ENCODE data around the gene TTC9C.
"Not testable (repeated sequence)": the region's sequence is repeated elsewhere in the genome, so short reads cannot be mapped to it uniquely, and the experiment has no call there.

TTC9C gene

DNA sequence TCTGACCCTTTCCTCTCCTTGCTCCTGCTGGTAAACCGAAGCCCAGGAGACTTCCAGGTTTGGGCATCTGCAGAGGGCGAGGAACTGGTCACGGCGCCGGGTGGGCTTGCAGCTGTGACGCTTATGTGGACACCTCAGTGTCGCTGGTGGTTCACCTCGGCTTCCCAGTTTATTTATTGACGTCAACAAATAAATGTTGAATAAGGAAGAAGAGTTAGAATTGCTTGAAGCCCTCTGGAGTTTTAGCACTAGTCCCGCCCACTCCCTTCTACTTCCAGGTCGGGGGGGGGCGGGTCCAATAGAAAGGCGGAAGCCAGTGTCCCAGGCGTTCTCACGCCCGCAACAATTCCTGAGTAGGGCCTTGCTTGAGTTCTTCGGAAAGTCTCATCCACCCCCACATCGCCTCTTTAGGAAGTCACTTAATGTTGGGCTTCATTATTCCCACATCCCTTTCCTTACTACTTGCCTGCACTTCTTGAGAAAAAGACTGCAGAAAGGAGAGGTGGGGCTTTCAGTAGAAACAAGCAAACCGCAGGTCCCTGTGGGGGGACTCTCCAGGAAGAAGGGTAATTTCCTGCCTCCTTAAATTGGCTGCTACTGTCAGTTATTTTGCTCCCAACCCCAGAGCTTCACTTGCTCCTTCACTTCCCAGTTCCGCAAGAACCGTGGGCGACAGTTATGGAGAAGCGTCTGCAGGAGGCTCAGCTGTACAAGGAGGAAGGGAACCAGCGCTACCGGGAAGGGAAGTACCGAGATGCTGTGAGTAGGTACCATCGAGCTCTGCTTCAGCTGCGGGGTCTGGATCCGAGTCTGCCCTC is at the start of gene TTC9C:
Gene TTC9C, plus strand, starts transcription at position 316 of the 818 bp plus-strand sequence. Its CDS starts 363 bp downstream, at position 679.
- DNase-seq (ENCODE audit: low read depth in 2 of 2): peak; percentile 42 to 68

DNA sequence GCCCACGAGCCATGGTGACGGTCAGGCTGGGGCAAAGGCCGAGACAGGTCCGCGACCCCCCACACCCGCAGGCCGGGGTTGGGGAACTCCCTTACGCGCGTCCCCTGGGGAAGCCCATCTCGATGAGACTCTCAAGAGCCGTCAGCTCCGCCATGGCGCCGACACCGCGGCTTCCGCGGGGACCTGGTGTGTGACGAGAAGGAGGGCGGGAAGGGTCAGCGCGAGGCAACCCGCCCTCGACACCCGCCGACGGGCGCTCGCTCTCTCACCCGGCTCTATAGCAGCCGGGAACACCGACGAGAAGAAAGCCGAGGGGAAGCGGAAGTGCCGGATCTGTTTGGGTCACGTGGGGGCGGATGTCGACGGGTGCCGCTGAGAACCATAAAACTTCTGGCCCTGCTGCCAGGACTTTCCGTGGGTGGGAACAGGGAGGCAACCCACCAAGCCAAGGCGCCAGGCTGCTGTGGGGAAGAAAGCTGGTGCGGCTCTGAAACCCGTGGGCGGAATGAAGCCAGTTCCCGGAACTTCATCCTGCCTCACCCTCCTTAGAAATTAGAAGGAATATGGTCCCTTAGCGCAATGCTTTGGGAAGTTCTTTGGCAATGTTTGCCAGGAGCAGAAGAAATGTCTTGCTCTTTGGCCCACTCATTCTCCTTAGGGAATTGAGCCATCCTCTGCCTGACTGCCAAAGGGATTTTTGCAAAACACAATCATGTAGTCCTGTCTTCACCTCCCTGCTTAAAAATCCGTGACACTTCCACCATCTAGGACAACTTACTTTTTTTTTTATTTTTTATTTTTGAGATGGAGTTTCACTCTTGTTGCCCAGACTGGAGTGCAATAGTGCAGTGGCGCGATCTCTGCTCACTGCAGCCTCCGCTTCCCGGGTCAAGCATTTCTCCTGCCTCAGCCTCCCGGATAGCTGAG is 49.3 kb upstream of the TTC9C start, which contains the start of gene UBXN1:
Gene UBXN1, minus strand, starts transcription at position 304 of the 927 bp plus-strand sequence. Its CDS starts 150 bp downstream, at position 154.
- peak; percentile 75 to 84 for DNase-seq (ENCODE audit: low read depth in 2 of 2)

GRCh38 chr11:62680825-62681240 is 47.5 kb upstream of the TTC9C start:
- DNase-seq (ENCODE audit: low read depth in 2 of 2): peak in 1 of 2 experiments; percentile 56

GRCh38 chr11:62682518-62682917 is 45.8 kb upstream of the TTC9C start:
- DNase-seq (ENCODE audit: low read depth in 2 of 2): no peak

- no peak for DNase-seq (ENCODE audit: low read depth in 2 of 2)
Observed at GRCh38 chr11:62687508-62688396, 40.5 kb upstream of the TTC9C start.

GRCh38 chr11:62688491-62688890 is 39.8 kb upstream of the TTC9C start:
- DNase-seq (ENCODE audit: low read depth in 2 of 2): no peak

- DNase-seq (ENCODE audit: low read depth in 2 of 2): peak; percentile 97
Observed at GRCh38 chr11:62689421-62690183, 38.7 kb upstream of the TTC9C start, which contains the start of gene LRRN4CL. Gene LRRN4CL (minus strand): TSS chr11:62689530. CDS start chr11:62688508, 1,022 bp downstream.

- DNase-seq (ENCODE audit: low read depth in 2 of 2): not testable (repeated sequence)
Observed at GRCh38 chr11:62693624-62694023, 34.7 kb upstream of the TTC9C start.

- DNase-seq (ENCODE audit: low read depth in 2 of 2): no peak
Observed at GRCh38 chr11:62694455-62695167, 33.7 kb upstream of the TTC9C start.

DNA sequence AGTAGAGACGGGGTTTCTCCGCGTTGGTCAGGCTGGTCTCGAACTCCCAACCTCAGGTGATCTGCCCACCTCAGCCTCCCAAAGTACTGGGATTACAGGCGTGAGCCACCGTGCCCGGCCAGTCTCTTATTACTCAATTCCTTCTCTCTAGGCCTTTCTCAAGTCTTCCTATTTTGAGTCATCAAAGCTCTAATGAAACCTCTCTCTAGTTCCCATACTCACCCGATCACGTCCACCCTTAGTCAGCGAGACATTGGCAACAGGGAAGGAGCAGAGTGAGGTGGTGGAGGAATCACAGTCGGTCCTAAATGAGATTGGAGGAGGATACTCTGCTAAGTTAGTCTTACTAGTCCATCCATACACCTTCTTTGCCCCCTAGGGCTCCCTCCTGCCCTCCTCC is 26.0 kb upstream of the TTC9C start:
- no peak for DNase-seq (ENCODE audit: low read depth in 2 of 2)

DNA sequence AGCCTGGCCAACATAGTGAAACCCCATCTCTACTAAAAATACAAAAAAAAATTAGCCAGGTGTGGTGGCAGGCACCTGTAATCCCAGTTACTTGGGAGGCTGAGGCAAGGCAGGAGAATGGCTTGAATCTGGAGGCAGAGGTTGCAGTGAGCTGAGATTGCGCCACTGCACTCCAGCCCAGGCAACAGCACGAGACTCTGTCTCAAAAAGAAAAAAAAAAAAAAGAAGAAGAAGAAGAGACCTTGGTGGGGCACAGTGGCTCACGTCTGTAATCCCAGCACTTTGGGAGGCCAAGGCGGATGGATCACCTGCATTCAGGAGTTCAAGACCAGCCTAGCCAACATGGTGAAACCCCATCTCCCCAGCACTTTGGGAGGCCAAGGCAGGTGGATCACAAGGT is 24.4 kb upstream of the TTC9C start:
- DNase-seq (ENCODE audit: low read depth in 2 of 2): not testable (repeated sequence)

DNA sequence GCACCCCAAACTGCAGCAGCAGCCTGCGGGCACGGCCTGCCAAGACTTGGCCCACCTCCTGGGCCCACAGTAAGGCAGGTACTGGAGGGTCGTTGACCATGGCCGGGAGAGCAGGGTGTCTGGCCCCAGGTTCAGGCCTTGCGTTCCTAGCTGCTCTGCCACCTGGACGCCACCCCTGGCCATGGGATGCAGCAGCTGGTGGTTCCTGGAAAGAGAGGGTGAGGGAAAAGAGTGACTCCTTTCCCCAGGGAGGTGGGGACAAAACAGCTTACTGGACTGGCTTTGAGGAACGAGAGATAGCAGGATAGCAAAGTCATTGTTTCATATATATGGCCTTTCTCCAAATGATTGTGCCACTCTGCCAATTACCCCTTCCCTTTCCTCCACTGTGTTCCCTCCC is 22.9 kb upstream of the TTC9C start:
- no peak for DNase-seq (ENCODE audit: low read depth in 2 of 2)

- DNase-seq (ENCODE audit: low read depth in 2 of 2): peak; percentile 77 to 80
Observed at GRCh38 chr11:62705880-62706849, 22.1 kb upstream of the TTC9C start.

DNA sequence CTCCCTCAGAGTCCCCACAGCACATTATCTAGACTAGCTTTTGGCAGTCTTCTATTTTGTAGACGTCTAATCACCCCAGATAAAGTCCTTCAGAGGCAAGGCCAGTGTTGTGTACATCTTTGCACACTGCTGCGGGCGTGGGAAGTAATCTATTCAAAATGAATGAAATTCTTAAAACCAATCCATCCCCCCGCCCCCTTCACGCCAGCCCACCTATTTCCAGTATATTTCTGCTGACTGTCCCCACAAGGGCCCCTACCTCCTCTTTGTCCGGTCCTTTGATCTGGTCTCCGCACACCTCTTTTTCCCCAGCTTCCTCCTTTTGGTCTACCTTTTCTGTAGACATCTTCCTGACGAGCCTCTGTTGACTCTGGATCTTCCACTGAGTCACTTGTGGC is 21.4 kb upstream of the TTC9C start:
- DNase-seq (ENCODE audit: low read depth in 2 of 2): no peak

DNA sequence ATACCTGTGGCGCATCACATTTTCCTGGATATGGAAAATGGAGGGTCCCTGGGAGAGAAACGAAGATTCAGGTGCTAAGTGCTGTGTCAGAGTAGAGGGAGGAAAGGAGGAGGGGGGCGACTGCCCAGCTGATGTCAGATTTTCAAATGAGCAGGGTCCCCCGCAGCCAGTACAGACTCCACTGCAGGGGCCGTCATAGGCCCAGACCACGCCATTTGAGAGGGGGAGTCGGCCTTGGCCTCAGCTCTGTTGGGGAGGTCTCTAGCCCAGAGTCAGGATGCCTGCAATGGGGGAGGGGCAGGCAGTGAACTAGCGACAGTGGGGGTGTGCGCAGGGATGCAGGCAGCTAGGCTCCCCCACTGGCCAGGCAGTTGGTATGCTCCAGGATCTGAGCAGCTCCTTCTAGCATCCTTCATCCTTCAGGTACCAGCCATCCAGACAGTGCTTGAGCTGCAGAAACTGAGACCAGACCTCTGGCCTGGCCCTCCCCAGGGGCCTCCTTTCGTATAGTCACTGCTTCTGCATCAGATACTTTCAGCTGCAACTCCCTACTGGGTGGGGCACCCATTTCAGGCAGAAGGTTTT is 20.9 kb upstream of the TTC9C start, which contains the start of the genes BSCL2 and GNG3:
Gene BSCL2, minus strand, starts transcription at position 148 of the 585 bp plus-strand sequence. CDS start 229 bp downstream, outside the sequence.
Gene GNG3, plus strand, starts transcription at position 400 of the 585 bp plus-strand sequence. CDS start 620 bp downstream, outside the sequence.
- no peak for DNase-seq (ENCODE audit: low read depth in 2 of 2)

- no peak for DNase-seq (ENCODE audit: low read depth in 2 of 2)
Observed at GRCh38 chr11:62708392-62708791, 19.9 kb upstream of the TTC9C start.

DNA sequence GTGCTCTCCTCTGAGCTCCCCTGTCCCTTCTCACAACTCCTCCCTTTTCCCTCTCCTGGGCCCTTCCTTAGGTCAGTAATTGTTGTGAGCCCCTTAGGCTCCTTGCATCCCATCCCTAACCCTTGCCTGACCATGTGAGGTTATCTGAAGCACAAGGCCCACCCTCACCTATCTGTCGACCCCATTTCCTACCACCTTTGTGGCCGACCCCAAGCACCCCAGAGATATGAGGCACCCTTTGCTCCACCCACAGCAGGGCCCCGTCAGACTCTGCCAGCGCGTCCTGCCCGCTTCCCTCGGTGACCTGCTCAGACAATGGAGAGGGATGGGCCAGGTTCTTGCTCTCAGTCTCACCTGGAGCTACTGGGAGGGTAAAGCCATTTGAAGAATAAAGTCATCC is 19.5 kb upstream of the TTC9C start:
- no peak for DNase-seq (ENCODE audit: low read depth in 2 of 2)

Measured in fibroblast of skin of left biceps (primary cell).